ENCODE results near the gene RNASEH2A.

DNA sequence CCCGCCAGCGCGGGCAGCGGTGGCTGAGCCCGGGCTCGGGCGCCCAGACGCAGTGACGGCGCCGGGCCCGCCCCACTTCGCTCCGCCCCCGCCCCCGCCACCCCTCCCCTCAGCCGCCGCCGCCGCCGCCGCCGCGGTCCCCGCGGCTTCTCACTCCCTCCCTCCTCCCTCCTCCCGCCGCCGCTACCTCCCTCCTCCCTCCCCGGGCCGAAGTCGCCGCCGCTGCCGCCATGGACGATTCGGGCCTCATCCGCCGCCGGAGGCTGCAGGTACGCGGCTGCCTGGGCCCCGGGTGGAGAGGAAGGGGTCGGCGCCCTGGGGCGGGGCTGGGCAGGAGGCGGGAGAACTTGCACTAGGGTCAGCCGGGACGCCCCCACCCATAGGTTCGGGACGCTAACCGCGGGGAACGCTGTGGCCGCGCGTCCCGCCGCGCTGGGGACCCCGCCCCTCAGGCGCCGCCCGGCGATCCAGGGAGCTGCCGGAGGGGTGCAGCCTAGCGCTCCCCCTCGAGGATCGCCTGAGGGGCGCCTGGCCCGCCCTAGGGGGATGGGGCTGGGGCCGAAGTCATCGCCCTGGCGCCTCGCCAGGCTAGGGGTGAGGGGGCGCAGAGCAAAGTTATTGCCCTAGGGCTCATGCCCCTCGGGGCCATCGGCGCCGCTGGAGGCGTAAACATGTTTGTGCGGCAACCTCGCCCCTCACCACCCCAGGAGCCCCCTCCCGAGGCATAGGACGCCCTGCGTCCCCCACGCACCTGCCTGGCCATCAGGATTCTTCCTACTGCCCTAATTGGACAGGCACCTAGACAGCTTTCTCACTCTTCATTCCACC, 27.6 kb downstream of the RNASEH2A start:
- TF ChIP-seq, protein P1, sequence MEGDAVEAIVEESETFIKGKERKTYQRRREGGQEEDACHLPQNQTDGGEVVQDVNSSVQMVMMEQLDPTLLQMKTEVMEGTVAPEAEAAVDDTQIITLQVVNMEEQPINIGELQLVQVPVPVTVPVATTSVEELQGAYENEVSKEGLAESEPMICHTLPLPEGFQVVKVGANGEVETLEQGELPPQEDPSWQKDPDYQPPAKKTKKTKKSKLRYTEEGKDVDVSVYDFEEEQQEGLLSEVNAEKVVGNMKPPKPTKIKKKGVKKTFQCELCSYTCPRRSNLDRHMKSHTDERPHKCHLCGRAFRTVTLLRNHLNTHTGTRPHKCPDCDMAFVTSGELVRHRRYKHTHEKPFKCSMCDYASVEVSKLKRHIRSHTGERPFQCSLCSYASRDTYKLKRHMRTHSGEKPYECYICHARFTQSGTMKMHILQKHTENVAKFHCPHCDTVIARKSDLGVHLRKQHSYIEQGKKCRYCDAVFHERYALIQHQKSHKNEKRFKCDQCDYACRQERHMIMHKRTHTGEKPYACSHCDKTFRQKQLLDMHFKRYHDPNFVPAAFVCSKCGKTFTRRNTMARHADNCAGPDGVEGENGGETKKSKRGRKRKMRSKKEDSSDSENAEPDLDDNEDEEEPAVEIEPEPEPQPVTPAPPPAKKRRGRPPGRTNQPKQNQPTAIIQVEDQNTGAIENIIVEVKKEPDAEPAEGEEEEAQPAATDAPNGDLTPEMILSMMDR (IDR thresholded peaks at IDR 0.05; ENCODE audit: low read depth, low read length): peak; percentile 19; the same call in 1 of the 2 replicates
- TF ChIP-seq EZH2phosphoT487 (IDR thresholded peaks at IDR 0.05; ENCODE audit: low read depth): no peak

Measured in OCI-LY3 (cell line).